Measurements from ENCODE around the gene PLIN1. TPM values are rescaled to one million over a fixed set of nuclear protein-coding genes. Genes with fewer than 3 reads are reported as not detected.

Gene PLIN1
- total and polyA plus RNA-seq, 10 of the 15 experiments (the other 5 are each of a cell fraction or from before 2014, with no cell fraction given): 0.05 to 0.13 (median 0.09) TPM; not detected in 6

- ChIA-PET POLR2A (no interaction called here), SMC1A (ENCODE audit: uncharacterized antibody, unreplicated experiment) (interaction anchor here (0.6 kb wide), 1 partner anchor 123 kb away, joined by 3 read pairs; no protein-coding TSS in a partner anchor), CTCF (interaction anchor here (1.5 kb wide), 1 partner anchor 257 kb away, joined by 4 read pairs; no protein-coding TSS in a partner anchor), RAD21 (ENCODE audit: unreplicated experiment) (no interaction called here)
- intact Hi-C loops (cut with micrococcal nuclease; ENCODE audit: unreplicated experiment): no loop called here
- Histone ChIP-seq H3K27ac (ENCODE audit: control insufficient read depth, insufficient read depth) (no peak overlapping the region), H3K27me3 (replicated peaks in 1 of 2; ENCODE audit: control insufficient read depth in 2 of 2, insufficient read depth in 2 of 2, low read length in 1 of 2) (no peaks in the 10 kb centered on the region), H2AFZ (ENCODE audit: control insufficient read depth, low read depth, low read length) (no peak overlapping the region), H3K4me2 (ENCODE audit: control insufficient read depth, insufficient read depth) (no peak overlapping the region), H3K9ac (ENCODE audit: control insufficient read depth, insufficient read depth, low read length) (no peak overlapping the region), H3K9me3 (replicated peaks; ENCODE audit: control insufficient read depth, insufficient read depth, low read length) (peaks cover 2% of the 10 kb centered on the region), H3K36me3 (ENCODE audit: control insufficient read depth in 2 of 2, insufficient read depth in 2 of 2, low read length in 1 of 2) (peaks cover 18 to 25% of the 10 kb centered on the region in 2 experiments), H4K20me1 (ENCODE audit: control insufficient read depth, insufficient read depth) (no peaks in the 10 kb centered on the region), H3K4me1 (ENCODE audit: control insufficient read depth, insufficient read depth, low read length) (no peaks in the 10 kb centered on the region), H3K4me3 (no peak overlapping the region), H3K79me2 (ENCODE audit: control insufficient read depth, insufficient read depth, low read length) (no peaks in the 10 kb centered on the region)
- in situ Hi-C loops (cut with MboI): no loop called here
- no TSS peak for BruUV-seq (replicated peaks)
- ATAC-seq: no peak
- WGBS (ENCODE audit: insufficient coverage, insufficient replicate concordance, low lambda C conversion rate, missing lambda C conversion rate): 100% methylated on average over 1 of the region's 1 CpG
- no peak for DNase-seq (ENCODE audit: low read depth, low spot score)
- TF ChIP-seq MYC (IDR thresholded peaks at IDR 0.05; ENCODE audit: insufficient read depth, insufficient read length, insufficient replicate concordance, low read length, severe bottlenecking) (no peak), CEBPZ (IDR thresholded peaks at IDR 0.05; ENCODE audit: low read depth, low read length) (no peak), MEF2B (IDR thresholded peaks at IDR 0.05; ENCODE audit: partially characterized antibody, poor library complexity, severe bottlenecking) (no peak), CTCF (IDR thresholded peaks at IDR 0.05 in 2 of 3, conservative IDR thresholded peaks at IDR 0.05 in 1 of 3; ENCODE audit: control insufficient read depth in 2 of 3, extremely low read depth in 1 of 3, insufficient read depth in 1 of 3, low read depth in 3 of 3, low read length in 3 of 3) (no peak), E2F8 (IDR thresholded peaks at IDR 0.05; ENCODE audit: low read depth, partially characterized antibody) (no peak), HDGF (IDR thresholded peaks at IDR 0.05) (no peak), CHD4 (IDR thresholded peaks at IDR 0.05) (no peak), NFYB (IDR thresholded peaks at IDR 0.05; ENCODE audit: insufficient read depth, low read depth, low read length) (no peak), MEF2A (IDR thresholded peaks at IDR 0.05; ENCODE audit: insufficient read depth, low read depth, low read length) (no peak), GATAD2B (conservative IDR thresholded peaks at IDR 0.05; ENCODE audit: low read depth) (no peak), STAT3 (IDR thresholded peaks at IDR 0.05; ENCODE audit: low read depth, low read length) (no peak)
- FAIRE-seq: no peak
These were observed 64.0 kb downstream of the PLIN1 start for GRCh38 chr15:89615135-89615534.
